SH-SY5Y (cell line): ENCODE measurements around the gene SNX30.

ENCODE experiments used
- GATA2 ChIP-seq: IDR thresholded peaks from 2 replicates; pipeline ENCODE4 v1.6.1; 2011; ENCODE audit warnings: mild to moderate bottlenecking, low read depth, low read length
- GATA3 ChIP-seq: IDR thresholded peaks from 2 replicates; pipeline ENCODE4 v1.6.1; 2011; ENCODE audit warnings: low read depth, mild to moderate bottlenecking, low read length, moderate library complexity

- TF ChIP-seq GATA2 (no peak), GATA3 (no peak)
Measured at GRCh38 chr9:112860451-112860850, 109.9 kb downstream of the SNX30 start.
